HEK293T (cell line): ENCODE results near the gene TST.

Experiments
- ARNT ChIP-seq: fragments of 450-650 bp; IDR thresholded peaks from 2 replicates; pipeline ENCODE4 v1.6.1; 2017; ENCODE audit warnings: mild to moderate bottlenecking
- BHLHE40 ChIP-seq: fragments of 450-650 bp; IDR thresholded peaks from 2 replicates; pipeline ENCODE4 v1.6.1; 2016; ENCODE audit warnings: mild to moderate bottlenecking, moderate library complexity, borderline replicate concordance
- CTBP1 ChIP-seq: fragments of 450-650 bp; IDR thresholded peaks from 2 replicates; pipeline ENCODE4 v1.6.1; 2016; ENCODE audit warnings: borderline replicate concordance
- FOXA1 ChIP-seq: fragments of 450-650 bp; IDR thresholded peaks from 2 replicates; pipeline ENCODE4 v1.6.1; 2016; ENCODE audit warnings: mild to moderate bottlenecking
- FOXK2 ChIP-seq: fragments of 450-650 bp; IDR thresholded peaks from 2 replicates; pipeline ENCODE4 v1.6.1; 2016; ENCODE audit warnings: mild to moderate bottlenecking
- FOXM1 ChIP-seq: fragments of 450-650 bp; IDR thresholded peaks from 2 replicates; pipeline ENCODE4 v1.6.1; 2017; ENCODE audit warnings: mild to moderate bottlenecking, borderline replicate concordance
- HDGF ChIP-seq: fragments of 450-650 bp; IDR thresholded peaks from 2 replicates; pipeline ENCODE4 v1.6.1; 2017; ENCODE audit warnings: antibody characterized with exemption, borderline replicate concordance
- NFRKB ChIP-seq: fragments of 450-650 bp; IDR thresholded peaks from 2 replicates; pipeline ENCODE4 v1.6.1; 2016; ENCODE audit warnings: mild to moderate bottlenecking, moderate library complexity
- SP1 ChIP-seq: fragments of 450-650 bp; IDR thresholded peaks from 2 replicates; pipeline ENCODE4 v1.6.1; 2017
- TARDBP ChIP-seq: fragments of 450-650 bp; IDR thresholded peaks from 2 replicates; pipeline ENCODE4 v1.6.1; 2016
- ZNF384 ChIP-seq: fragments of 450-650 bp; IDR thresholded peaks from 2 replicates; pipeline ENCODE4 v1.6.1; 2016

- TF ChIP-seq FOXA1 (no peak), TARDBP (no peak), ARNT (no peak), FOXM1 (no peak), SP1 (no peak), CTBP1 (no peak), BHLHE40 (no peak), ZNF384 (no peak), FOXK2 (no peak), HDGF (no peak), NFRKB (no peak)
Measured at GRCh38 chr22:37002633-37003032, 16.6 kb downstream of the TST start.
